Measurements from ENCODE around the gene CDC42BPG.

The CDC42BPG gene

DNA sequence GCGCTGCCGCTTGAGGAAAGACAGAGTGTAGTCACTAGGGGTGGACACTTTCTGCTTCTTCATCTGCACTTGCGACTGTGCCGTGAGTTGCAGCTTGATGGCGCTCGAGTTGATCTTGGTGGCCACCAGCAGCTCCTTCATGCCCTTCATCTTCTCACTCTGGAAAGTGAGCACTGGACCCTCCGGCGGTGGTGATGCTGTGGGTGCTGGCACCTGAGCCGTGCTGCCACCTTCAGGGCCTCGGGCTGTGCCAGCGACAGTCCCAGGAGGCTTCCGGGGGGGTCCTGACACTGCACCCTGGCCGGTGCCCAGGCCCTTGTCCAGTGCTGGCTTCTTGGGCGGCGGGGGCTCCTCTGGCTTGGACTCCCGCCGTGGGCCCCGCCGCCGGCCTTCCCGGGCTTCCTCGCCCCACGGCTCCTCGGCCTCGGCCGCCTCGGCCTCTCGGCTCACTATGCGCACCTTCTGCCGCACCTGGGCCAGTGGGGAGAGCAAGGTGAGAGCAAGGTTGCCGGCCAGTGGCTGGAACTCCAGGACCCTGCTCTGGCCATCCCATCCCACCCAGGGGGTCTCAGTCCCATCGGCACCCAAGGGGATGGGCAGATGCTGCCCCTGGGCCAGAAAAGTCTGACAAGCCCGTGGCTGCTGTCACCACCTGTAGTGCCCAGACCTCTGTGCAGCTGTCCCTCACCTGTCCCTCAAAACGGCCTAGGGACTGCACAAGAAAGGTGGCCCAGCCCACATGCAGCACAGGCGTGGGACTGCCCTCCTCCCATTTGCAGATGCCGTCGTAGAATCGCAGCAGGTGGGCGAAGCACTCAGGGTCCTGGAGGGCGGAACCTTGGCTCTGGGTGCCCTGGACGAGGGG, 39.9 kb downstream of the CDC42BPG start (continued):
- TF ChIP-seq ZNF354C (tag by site-specific recombination; IDR thresholded peaks at IDR 0.05; ENCODE audit: borderline replicate concordance, low read depth) (no peak), ZBTB21 (tag by site-specific recombination; IDR thresholded peaks at IDR 0.05) (no peak), CTCF (tag by site-specific recombination; IDR thresholded peaks at IDR 0.05) (peak; percentile 29; the same call in 1 of the 2 replicates), ZNF274 (IDR thresholded peaks at IDR 0.05; ENCODE audit: low read length) (no peak), ZNF274 (tag by site-specific recombination; IDR thresholded peaks at IDR 0.05; ENCODE audit: borderline replicate concordance) (no peak), ZNF112 (tag by site-specific recombination; IDR thresholded peaks at IDR 0.05) (no peak), ZNF311 (tag by site-specific recombination; IDR thresholded peaks at IDR 0.05; ENCODE audit: borderline replicate concordance) (no peak), ZNF202 (tag by site-specific recombination; IDR thresholded peaks at IDR 0.05; ENCODE audit: borderline replicate concordance) (no peak), HOXC10 (CRISPR knock-in tag; IDR thresholded peaks at IDR 0.05) (no peak), ZNF558 (tag by site-specific recombination; IDR thresholded peaks at IDR 0.05) (no peak)
- TF ChIP-seq, protein P1, sequence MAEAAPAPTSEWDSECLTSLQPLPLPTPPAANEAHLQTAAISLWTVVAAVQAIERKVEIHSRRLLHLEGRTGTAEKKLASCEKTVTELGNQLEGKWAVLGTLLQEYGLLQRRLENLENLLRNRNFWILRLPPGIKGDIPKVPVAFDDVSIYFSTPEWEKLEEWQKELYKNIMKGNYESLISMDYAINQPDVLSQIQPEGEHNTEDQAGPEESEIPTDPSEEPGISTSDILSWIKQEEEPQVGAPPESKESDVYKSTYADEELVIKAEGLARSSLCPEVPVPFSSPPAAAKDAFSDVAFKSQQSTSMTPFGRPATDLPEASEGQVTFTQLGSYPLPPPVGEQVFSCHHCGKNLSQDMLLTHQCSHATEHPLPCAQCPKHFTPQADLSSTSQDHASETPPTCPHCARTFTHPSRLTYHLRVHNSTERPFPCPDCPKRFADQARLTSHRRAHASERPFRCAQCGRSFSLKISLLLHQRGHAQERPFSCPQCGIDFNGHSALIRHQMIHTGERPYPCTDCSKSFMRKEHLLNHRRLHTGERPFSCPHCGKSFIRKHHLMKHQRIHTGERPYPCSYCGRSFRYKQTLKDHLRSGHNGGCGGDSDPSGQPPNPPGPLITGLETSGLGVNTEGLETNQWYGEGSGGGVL (tag by site-specific recombination; IDR thresholded peaks at IDR 0.05) = no peak
- TF ChIP-seq, protein P2, sequence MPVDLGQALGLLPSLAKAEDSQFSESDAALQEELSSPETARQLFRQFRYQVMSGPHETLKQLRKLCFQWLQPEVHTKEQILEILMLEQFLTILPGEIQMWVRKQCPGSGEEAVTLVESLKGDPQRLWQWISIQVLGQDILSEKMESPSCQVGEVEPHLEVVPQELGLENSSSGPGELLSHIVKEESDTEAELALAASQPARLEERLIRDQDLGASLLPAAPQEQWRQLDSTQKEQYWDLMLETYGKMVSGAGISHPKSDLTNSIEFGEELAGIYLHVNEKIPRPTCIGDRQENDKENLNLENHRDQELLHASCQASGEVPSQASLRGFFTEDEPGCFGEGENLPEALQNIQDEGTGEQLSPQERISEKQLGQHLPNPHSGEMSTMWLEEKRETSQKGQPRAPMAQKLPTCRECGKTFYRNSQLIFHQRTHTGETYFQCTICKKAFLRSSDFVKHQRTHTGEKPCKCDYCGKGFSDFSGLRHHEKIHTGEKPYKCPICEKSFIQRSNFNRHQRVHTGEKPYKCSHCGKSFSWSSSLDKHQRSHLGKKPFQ (tag by site-specific recombination; IDR thresholded peaks at IDR 0.05) = no peak

GRCh38 chr11:64803846-64804345, 40.6 kb downstream of the CDC42BPG start:
- TF ChIP-seq SETDB1 (IDR thresholded peaks at IDR 0.05; ENCODE audit: insufficient read length, low read length) = no peak
- TF ChIP-seq SP3 (tag by site-specific recombination; IDR thresholded peaks at IDR 0.05) = peak; percentile 25; the same call in 1 of the 2 replicates
- peak; percentile 77 for TF ChIP-seq ZNF335 (tag by site-specific recombination; conservative IDR thresholded peaks at IDR 0.05)
- TF ChIP-seq WT1 (tag by site-specific recombination; IDR thresholded peaks at IDR 0.05) = no peak
- no peak for TF ChIP-seq ZNF302 (tag by site-specific recombination; IDR thresholded peaks at IDR 0.05; ENCODE audit: low read depth)
- TF ChIP-seq ZNF133 (tag by site-specific recombination; IDR thresholded peaks at IDR 0.05) = no peak
- TF ChIP-seq SP2 (tag by site-specific recombination; IDR thresholded peaks at IDR 0.05) = peak; percentile 16; the same call in 1 of the 2 replicates
- no peak for TF ChIP-seq ZNF221 (tag by site-specific recombination; IDR thresholded peaks at IDR 0.05; ENCODE audit: borderline replicate concordance)
- no peak for TF ChIP-seq AEBP2 (tag by site-specific recombination; IDR thresholded peaks at IDR 0.05; ENCODE audit: borderline replicate concordance)
- POLR2A ChIA-PET = interaction anchor here (0.6 to 2.3 kb wide), 3 partner anchors 9 to 76 kb away, joined by 3 to 24 read pairs (median 8); partner anchors contain the start of gene SF1
- H3K36me3 ChIP-seq (ENCODE audit: control insufficient read depth in 2 of 2, insufficient read depth in 1 of 2, low read length in 2 of 2) = peaks cover 0 to 54% of the 10 kb centered on the region in 2 experiments; a peak in 2 of 3 replicates
- peaks cover 4% of the 10 kb centered on the region for H3K4me1 ChIP-seq (ENCODE audit: control insufficient read depth, insufficient read depth, low read length)
- peak overlapping the region; percentile 47 for H3K4me3 ChIP-seq (ENCODE audit: low read depth, low read length)
- H3K9me3 ChIP-seq (ENCODE audit: control insufficient read depth, insufficient read depth, low read depth, low read length) = no peaks in the 10 kb centered on the region
- no peak overlapping the region for H3K27ac ChIP-seq (ENCODE audit: extremely low read depth, low read depth, low read length)
- CTCF ChIA-PET = interaction anchor here (0.5 to 1.3 kb wide), 6 partner anchors 10 to 105 kb away, joined by 3 to 5 read pairs (median 3); no protein-coding TSS in a partner anchor

Measured in HEK293 (cell line).